Type B pancreatic cell (in vitro differentiated cells): Measurements from ENCODE around the gene ZNF827. TPM values are rescaled to one million over a fixed set of nuclear protein-coding genes. Genes with fewer than 3 reads are reported as not detected.

Experiments used
- DNase-seq: peaks from one replicate; pipeline ENCODE4 v3.0.0; 2021; ENCODE audit warnings: mixed read lengths; ENCODE audit not compliant: unreplicated experiment; ENCODE audit errors: extremely low spot score
- H3K27ac Mint-ChIP-seq: 2 replicates; pipeline ENCODE4 v1.8.0; 2021; ENCODE audit warnings: mild to moderate bottlenecking, mixed read lengths
- H3K27me3 Mint-ChIP-seq: 2 replicates; pipeline ENCODE4 v1.8.0; 2021; ENCODE audit warnings: mixed read lengths
- H3K36me3 Mint-ChIP-seq: 2 replicates; pipeline ENCODE4 v1.8.0; 2021; ENCODE audit warnings: mixed read lengths
- H3K4me1 Mint-ChIP-seq: one replicate; pipeline ENCODE4 v1.8.0; 2021; ENCODE audit warnings: mixed read lengths; ENCODE audit not compliant: unreplicated experiment
- H3K4me3 Mint-ChIP-seq: 2 replicates; pipeline ENCODE4 v1.8.0; 2021; ENCODE audit warnings: mild to moderate bottlenecking, mixed read lengths
- H3K9me3 Mint-ChIP-seq: 2 replicates; pipeline ENCODE4 v1.8.0; 2021; ENCODE audit warnings: mixed read lengths
- CTCF ChIP-seq: fragments of 200-600 bp; sonication (generic); conservative IDR thresholded peaks from 2 replicates; pipeline ENCODE4 v1.5.0; 2021; ENCODE audit warnings: antibody characterized with exemption, mild to moderate bottlenecking
- total RNA-seq: library from RNA; stranded (reverse); gene quantifications from 2 replicates; pipeline ENCODE4 v1.2.1, GENCODE V29; 2021; ENCODE audit warnings: low replicate concordance

Gene ZNF827
- total RNA-seq, 1 donor from 2014 or later = 39.9 TPM

GRCh38 chr4:145861336-145862318 lies 77.0 kb downstream of the ZNF827 start:
- no peaks in the 10 kb centered on the region for H3K9me3 Mint-ChIP-seq
- no peak overlapping the region for H3K27ac Mint-ChIP-seq
- H3K4me3 Mint-ChIP-seq = no peak overlapping the region
- H3K27me3 Mint-ChIP-seq = no peaks in the 10 kb centered on the region
- peaks cover 36% of the 10 kb centered on the region for H3K4me1 Mint-ChIP-seq
- peaks cover 41% of the 10 kb centered on the region for H3K36me3 Mint-ChIP-seq
- TF ChIP-seq CTCF = no peak
- DNase-seq = no peak

GRCh38 chr4:145860897-145861296 lies 77.7 kb downstream of the ZNF827 start:
- no peak for TF ChIP-seq CTCF
- H3K9me3 Mint-ChIP-seq = no peaks in the 10 kb centered on the region
- no peak overlapping the region for H3K4me3 Mint-ChIP-seq
- H3K4me1 Mint-ChIP-seq = peaks cover 28% of the 10 kb centered on the region
- no peaks in the 10 kb centered on the region for H3K27me3 Mint-ChIP-seq
- H3K27ac Mint-ChIP-seq = no peak overlapping the region
- H3K36me3 Mint-ChIP-seq = peaks cover 41% of the 10 kb centered on the region
- DNase-seq = no peak

GRCh38 chr4:145860446-145860845 lies 78.2 kb downstream of the ZNF827 start:
- Mint-ChIP-seq H3K4me3 (no peak overlapping the region), H3K27ac (no peak overlapping the region), H3K4me1 (peaks cover 24% of the 10 kb centered on the region), H3K9me3 (no peaks in the 10 kb centered on the region), H3K36me3 (peaks cover 41% of the 10 kb centered on the region), H3K27me3 (no peaks in the 10 kb centered on the region)
- DNase-seq = no peak
- TF ChIP-seq CTCF = no peak

- Mint-ChIP-seq H3K27ac (no peak overlapping the region), H3K36me3 (peaks cover 43% of the 10 kb centered on the region)
Measured at GRCh38 chr4:145859926-145860325, 78.7 kb downstream of the ZNF827 start.

GRCh38 chr4:145859426-145859825 lies 79.2 kb downstream of the ZNF827 start:
- Mint-ChIP-seq H3K27ac (no peak overlapping the region), H3K4me3 (no peak overlapping the region), H3K36me3 (peaks cover 48% of the 10 kb centered on the region), H3K4me1 (peaks cover 21% of the 10 kb centered on the region), H3K27me3 (no peaks in the 10 kb centered on the region), H3K9me3 (no peaks in the 10 kb centered on the region)
- DNase-seq = no peak
- no peak for TF ChIP-seq CTCF

More at GRCh38 chr4:145859926-145860325, 78.7 kb downstream of the ZNF827 start:
- no peak for DNase-seq
- no peak for TF ChIP-seq CTCF
- H3K27me3 Mint-ChIP-seq = no peaks in the 10 kb centered on the region
- peaks cover 21% of the 10 kb centered on the region for H3K4me1 Mint-ChIP-seq
- no peak overlapping the region for H3K4me3 Mint-ChIP-seq
- no peaks in the 10 kb centered on the region for H3K9me3 Mint-ChIP-seq
